GM12878 (cell line): ENCODE results near the gene PDCD6IP. TPM values are rescaled to one million over a fixed set of nuclear protein-coding genes. Genes with fewer than 3 reads are reported as not detected.
A peak's percentile ranks its signal among the peaks of the same experiment; 100 is the strongest.

Experiments
- ATAC-seq: fragments of 200-7000 bp; cut with Tn5 transposase; 3 replicates; pipeline ENCODE4 v1.9.1; 2020; ENCODE audit warnings: mild to moderate bottlenecking, moderate library complexity
- BruUV-seq: library from RNA; stranded (reverse); fragments of 400-500 nt; replicated peaks from 2 replicates; lab custom pipeline; 2021; lab: Mats Ljungman, UMichigan
- CTCF ChIA-PET: fragments of 300-600 bp; sonication (Branson Sonifier 250); formaldehyde crosslinking; extraction: SDS; loops from one replicate; lab custom pipeline; 2021; ENCODE audit warnings: inconsistent platforms; lab: Yijun Ruan, JAX
- POLR2A ChIA-PET: fragments of 350-600 bp; formaldehyde crosslinking; extraction: SDS; loops from one replicate; lab custom pipeline; 2021; ENCODE audit warnings: inconsistent platforms; lab: Charles Lee
- RAD21 ChIA-PET: fragments of 300-600 bp; sonication (Branson Sonifier 250); formaldehyde crosslinking; loops from one replicate; lab custom pipeline; 2023; ENCODE audit warnings: antibody characterized with exemption; ENCODE audit not compliant: unreplicated experiment; lab: Charles Lee
- SMC1A ChIA-PET: fragments of 300-600 bp; sonication (Branson Sonifier 250); formaldehyde crosslinking; loops from one replicate; lab custom pipeline; 2023; ENCODE audit not compliant: unreplicated experiment, uncharacterized antibody; lab: Charles Lee
- DNase-seq: peaks from one replicate; pipeline ENCODE4 v3.0.0-alpha.2; 2011; ENCODE audit warnings: low read depth, low spot score
- FAIRE-seq: peaks from 3 replicates; lab custom pipeline; 2011; peaks lifted over from hg19 to GRCh38; lab: Jason Lieb, UNC
- H2AFZ ChIP-seq: 2 replicates; pipeline ENCODE4 v1.6.0; 2011; ENCODE audit warnings: low read depth, low read length, control low read depth; ENCODE audit not compliant: control insufficient read depth
- H3K27ac ChIP-seq: 2 replicates; pipeline ENCODE4 v1.5.1; 2011; ENCODE audit warnings: control low read depth; ENCODE audit not compliant: control insufficient read depth, insufficient read depth
- H3K27me3 ChIP-seq, 2 experiments: replicated peaks in 1 of 2; 2 replicates each; pipeline versions ENCODE4 v1.6.0 to v1.6.1; 2011; ENCODE audit warnings: low read length in 1 of 2; ENCODE audit not compliant: control insufficient read depth in 2 of 2, insufficient read depth in 2 of 2
- H3K36me3 ChIP-seq, 2 experiments: 2 replicates each; pipeline ENCODE4 v1.5.1; 2011; ENCODE audit warnings: low read length in 1 of 2; ENCODE audit not compliant: control insufficient read depth in 2 of 2, insufficient read depth in 2 of 2
- H3K4me1 ChIP-seq: 2 replicates; pipeline ENCODE4 v1.6.1; 2011; ENCODE audit warnings: mild to moderate bottlenecking, low read length, moderate library complexity, mixed read lengths; ENCODE audit not compliant: control insufficient read depth, insufficient read depth
- H3K4me2 ChIP-seq: 2 replicates; pipeline ENCODE4 v1.6.0; 2011; ENCODE audit warnings: control low read depth; ENCODE audit not compliant: control insufficient read depth, insufficient read depth
- H3K4me3 ChIP-seq: fragments of 200-600 bp; sonication (generic); 2 replicates; pipeline ENCODE4 v1.5.1; 2016
- H3K79me2 ChIP-seq: 2 replicates; pipeline ENCODE4 v1.6.0; 2011; ENCODE audit warnings: low read length; ENCODE audit not compliant: control insufficient read depth, insufficient read depth
- H3K9ac ChIP-seq: 2 replicates; pipeline ENCODE4 v1.8.0; 2011; ENCODE audit warnings: low read length, control low read depth, mixed read lengths; ENCODE audit not compliant: control insufficient read depth, insufficient read depth
- H3K9me3 ChIP-seq: replicated peaks from 3 replicates; pipeline ENCODE4 v1.5.1; 2011; ENCODE audit warnings: mild to moderate bottlenecking, low read length; ENCODE audit not compliant: control insufficient read depth, insufficient read depth
- H4K20me1 ChIP-seq: 2 replicates; pipeline ENCODE4 v1.6.0; 2011; ENCODE audit not compliant: control insufficient read depth, insufficient read depth
- CHD2 ChIP-seq: IDR thresholded peaks from 2 replicates; pipeline ENCODE4 v1.6.1; 2011; ENCODE audit warnings: low read depth, low read length, improper control_type of control experiment, borderline replicate concordance
- CUX1 ChIP-seq: IDR thresholded peaks from 2 replicates; pipeline ENCODE4 v1.6.1; 2012; ENCODE audit warnings: improper control_type of control experiment, low read depth, low read length; ENCODE audit not compliant: insufficient replicate concordance
- KLF5 ChIP-seq: fragments of 450-650 bp; IDR thresholded peaks from 2 replicates; pipeline ENCODE4 v1.6.1; 2014; ENCODE audit warnings: mild to moderate bottlenecking; ENCODE audit not compliant: partially characterized antibody
- LARP7 ChIP-seq: fragments of 450-650 bp; IDR thresholded peaks from 2 replicates; pipeline ENCODE4 v1.6.1; 2017; ENCODE audit warnings: mild to moderate bottlenecking
- MAX ChIP-seq: IDR thresholded peaks from 2 replicates; pipeline ENCODE4 v1.6.1; 2012; ENCODE audit warnings: low read depth, low read length, improper control_type of control experiment
- MXI1 ChIP-seq: fragments of 150-350 bp; IDR thresholded peaks from 2 replicates; pipeline ENCODE4 v1.6.1; 2011; ENCODE audit warnings: low read depth, mild to moderate bottlenecking, inconsistent platforms, low read length, improper control_type of control experiment
- NFIC ChIP-seq: IDR thresholded peaks from 2 replicates; pipeline ENCODE4 v1.6.1; 2012; ENCODE audit warnings: low read depth, mild to moderate bottlenecking, inconsistent platforms, low read length, moderate library complexity
- NFYA ChIP-seq: IDR thresholded peaks from 2 replicates; pipeline ENCODE4 v1.6.1; 2011; ENCODE audit warnings: low read depth, mild to moderate bottlenecking, low read length, improper control_type of control experiment, borderline replicate concordance
- NKRF ChIP-seq: fragments of 450-650 bp; conservative IDR thresholded peaks from 2 replicates; pipeline ENCODE4 v1.6.1; 2017; ENCODE audit warnings: mild to moderate bottlenecking, moderate library complexity
- PBX3 ChIP-seq: IDR thresholded peaks from 2 replicates; pipeline ENCODE4 v1.6.1; 2011; ENCODE audit warnings: mild to moderate bottlenecking, low read depth, low read length, moderate library complexity; ENCODE audit not compliant: insufficient replicate concordance
- RAD21 ChIP-seq: IDR thresholded peaks from 2 replicates; pipeline ENCODE4 v1.6.1; 2011; ENCODE audit warnings: mild to moderate bottlenecking, low read depth, low read length, moderate library complexity; ENCODE audit not compliant: insufficient read depth
- RUNX3 ChIP-seq: IDR thresholded peaks from 2 replicates; pipeline ENCODE4 v1.6.1; 2012; ENCODE audit warnings: low read length, inconsistent platforms
- SUPT20H ChIP-seq: IDR thresholded peaks from 2 replicates; pipeline ENCODE4 v1.6.1; 2011; ENCODE audit warnings: low read depth, mild to moderate bottlenecking, low read length, moderate library complexity, borderline replicate concordance; ENCODE audit not compliant: control insufficient read depth
- TARDBP ChIP-seq: IDR thresholded peaks from 2 replicates; pipeline ENCODE4 v1.6.1; 2016; ENCODE audit warnings: borderline replicate concordance
- YBX1 ChIP-seq: fragments of 450-650 bp; IDR thresholded peaks from 2 replicates; pipeline ENCODE4 v1.6.1; 2016; ENCODE audit warnings: antibody characterized with exemption
- YY1 ChIP-seq: IDR thresholded peaks from 2 replicates; pipeline ENCODE4 v1.6.1; 2011; ENCODE audit warnings: low read depth, mild to moderate bottlenecking, low read length
- ZNF207 ChIP-seq: fragments of 450-650 bp; IDR thresholded peaks from 2 replicates; pipeline ENCODE4 v1.6.1; 2014; ENCODE audit warnings: antibody characterized with exemption, mild to moderate bottlenecking, borderline replicate concordance
- WGBS: methylation state at CpG from one replicate; pipeline ENCODE4 v1.1.6; 2016; ENCODE audit warnings: low lambda C conversion rate; ENCODE audit not compliant: insufficient replicate concordance, insufficient coverage; ENCODE audit errors: missing lambda C conversion rate; 5-methylcytosine and 5-hydroxymethylcytosine counted together
- in situ Hi-C: fragments of 300-500 bp; cut with MboI; formaldehyde crosslinking; loops from 9 replicates; pipeline ENCODE4 v1.14.3; 2018; ENCODE audit warnings: mixed read lengths
- intact Hi-C: fragments of 100-400 bp; cut with micrococcal nuclease; formaldehyde crosslinking; loops from one replicate; pipeline ENCODE4 v1.14.2; 2022; ENCODE audit not compliant: unreplicated experiment
- polyA plus RNA-seq, 11 experiments: library from polyadenylated mRNA; depleted of rRNA in 4 of 11; unstranded in 6 of 11; stranded (reverse) in 5 of 11; fragments of >200 nt; fragmentation: Nextera tagmentation in 4 of 11; fragmentation: Illumina TruSeq in 1 of 11; extraction: Ambion mirVana in 4 of 11; extraction: Trizol in 1 of 11; gene quantifications; 1 replicate in 1 of 11; 2 replicates in 10 of 11; pipeline versions ENCODE4 v1.2.1 to v1.2.3, GENCODE V29; 2011 to 2016; ENCODE audit warnings: inconsistent platforms in 2 of 11, missing spikeins in 2 of 11, low read depth in 1 of 11
- total RNA-seq, 4 experiments: library from RNA; depleted of rRNA in 3 of 4; stranded (reverse); fragments of >200 nt in 3 of 4; fragmentation: Illumina TruSeq in 1 of 4; extraction: Trizol in 1 of 4; gene quantifications; 2 replicates each; pipeline versions ENCODE4 v1.2.1 to v1.2.3, GENCODE V29; 2013 to 2021

Gene PDCD6IP
- total and polyA plus RNA-seq, 10 of the 15 experiments (the other 5 are each of a cell fraction or from before 2014, with no cell fraction given), result 16.0 to 169 (median 81.2) TPM

GRCh38 chr3:33826688-33827087 lies 28.3 kb downstream of the PDCD6IP start:
- CTCF ChIA-PET, result no interaction called here
- WGBS, result 93% methylated on average over 1 of the region's 1 CpG
- in situ Hi-C loops (no loop called here), intact Hi-C loops (no loop called here)
- Histone ChIP-seq H3K4me1 (no peaks in the 10 kb centered on the region), H3K4me2 (no peak overlapping the region), H3K27me3 (no peaks in the 10 kb centered on the region), H2AFZ (no peak overlapping the region), H3K9ac (no peak overlapping the region), H3K79me2 (no peaks in the 10 kb centered on the region), H4K20me1 (no peaks in the 10 kb centered on the region), H3K9me3 (no peaks in the 10 kb centered on the region), H3K27ac (no peak overlapping the region), H3K4me3 (no peak overlapping the region), H3K36me3 (peaks cover 2 to 41% of the 10 kb centered on the region in 2 experiments; a peak in 3 of 4 replicates)
- DNase-seq (no peak), FAIRE-seq (peak; percentile 72), ATAC-seq (no peak)
- no TSS peak for BruUV-seq
- RAD21 ChIA-PET, result no interaction called here
- POLR2A ChIA-PET, result interaction anchor here (1.0 kb wide), 1 partner anchor 11 kb away, joined by 3 read pairs; no protein-coding TSS in a partner anchor
- SMC1A ChIA-PET, result interaction anchor here (0.8 kb wide), 1 partner anchor 34 kb away, joined by 4 read pairs; no protein-coding TSS in a partner anchor
- TF ChIP-seq SUPT20H (no peak), ZNF207 (no peak), NFIC (no peak), MAX (no peak), RUNX3 (no peak), PBX3 (no peak), YY1 (no peak), LARP7 (no peak), TARDBP (no peak), NFYA (no peak), RAD21 (no peak), CUX1 (no peak), CHD2 (no peak), MXI1 (no peak), NKRF (no peak), YBX1 (no peak), KLF5 (no peak)
